ENCODE data around the gene SPARC.
"Not testable (repeated sequence)": the region's sequence is repeated elsewhere in the genome, so short reads cannot be mapped to it uniquely, and the experiment has no call there.

The SPARC gene

DNA sequence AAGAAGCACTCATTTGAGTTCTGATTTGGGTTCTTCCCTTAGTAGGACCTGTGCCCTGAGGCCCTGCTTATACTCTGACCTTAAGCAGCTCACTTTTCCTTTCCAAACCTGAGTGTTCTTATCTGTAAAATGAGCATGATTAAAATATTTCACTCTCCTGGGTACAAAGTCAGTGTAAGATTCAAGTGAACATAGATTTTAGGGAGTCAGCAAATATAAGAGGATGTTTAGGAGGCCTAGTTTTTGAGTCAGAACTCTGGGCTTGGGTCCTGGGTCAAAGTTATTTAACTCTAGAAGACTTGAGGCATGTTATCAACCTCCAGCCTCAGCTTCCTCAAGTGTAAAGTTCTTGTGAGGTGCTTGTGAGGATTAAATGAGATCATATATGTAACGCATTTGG, 8.7 kb upstream of the SPARC start:
- TF ChIP-seq, protein P1, sequence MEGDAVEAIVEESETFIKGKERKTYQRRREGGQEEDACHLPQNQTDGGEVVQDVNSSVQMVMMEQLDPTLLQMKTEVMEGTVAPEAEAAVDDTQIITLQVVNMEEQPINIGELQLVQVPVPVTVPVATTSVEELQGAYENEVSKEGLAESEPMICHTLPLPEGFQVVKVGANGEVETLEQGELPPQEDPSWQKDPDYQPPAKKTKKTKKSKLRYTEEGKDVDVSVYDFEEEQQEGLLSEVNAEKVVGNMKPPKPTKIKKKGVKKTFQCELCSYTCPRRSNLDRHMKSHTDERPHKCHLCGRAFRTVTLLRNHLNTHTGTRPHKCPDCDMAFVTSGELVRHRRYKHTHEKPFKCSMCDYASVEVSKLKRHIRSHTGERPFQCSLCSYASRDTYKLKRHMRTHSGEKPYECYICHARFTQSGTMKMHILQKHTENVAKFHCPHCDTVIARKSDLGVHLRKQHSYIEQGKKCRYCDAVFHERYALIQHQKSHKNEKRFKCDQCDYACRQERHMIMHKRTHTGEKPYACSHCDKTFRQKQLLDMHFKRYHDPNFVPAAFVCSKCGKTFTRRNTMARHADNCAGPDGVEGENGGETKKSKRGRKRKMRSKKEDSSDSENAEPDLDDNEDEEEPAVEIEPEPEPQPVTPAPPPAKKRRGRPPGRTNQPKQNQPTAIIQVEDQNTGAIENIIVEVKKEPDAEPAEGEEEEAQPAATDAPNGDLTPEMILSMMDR (IDR thresholded peaks at IDR 0.05), result no peak
- no peak for DNase-seq
- Histone ChIP-seq H3K36me3 (no peaks in the 10 kb centered on the region), H3K9me3 (no peaks in the 10 kb centered on the region), H3K4me3 (no peak overlapping the region), H3K4me1 (peaks cover 4 to 48% (median 26%) of the 10 kb centered on the region in 4 donors), H3K27me3 (no peaks in the 10 kb centered on the region), H3K27ac (peak overlapping the region; percentile 84 to 89)
- intact Hi-C loops (cut with DNase I; ENCODE audit: low total_unique reads), result no loop called here

DNA sequence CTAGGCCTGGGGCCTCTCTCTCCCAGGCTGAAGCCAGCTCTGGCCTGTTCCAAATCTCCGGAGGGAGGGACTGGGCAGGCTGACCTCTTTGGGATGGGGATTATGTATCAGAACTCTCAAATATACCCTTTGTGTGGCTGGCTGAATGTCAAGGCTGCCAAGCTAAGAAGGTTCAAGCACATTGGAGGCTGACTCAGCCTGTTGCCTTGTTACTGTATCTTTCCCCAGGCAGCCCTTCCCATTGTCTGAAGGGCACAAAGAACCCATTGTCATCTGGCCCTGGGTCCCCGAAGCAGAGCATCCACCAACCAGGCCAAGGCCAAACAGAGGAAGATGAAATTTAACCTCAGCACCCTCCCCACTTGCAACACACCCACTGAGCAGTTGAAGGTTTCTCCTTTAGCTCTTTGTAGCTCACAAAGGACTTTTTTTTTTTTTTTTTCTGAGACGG, 7.3 kb upstream of the SPARC start:
- TF ChIP-seq, protein P1 (IDR thresholded peaks at IDR 0.05), result no peak
- peak in 1 of 2 donors; percentile 11 for DNase-seq
- Histone ChIP-seq H3K27ac (no peak overlapping the region), H3K4me1 (peaks cover 4 to 39% (median 15%) of the 10 kb centered on the region in 4 donors), H3K36me3 (no peaks in the 10 kb centered on the region), H3K27me3 (no peaks in the 10 kb centered on the region), H3K9me3 (no peaks in the 10 kb centered on the region), H3K4me3 (no peak overlapping the region)
- intact Hi-C loops (cut with DNase I; ENCODE audit: low total_unique reads), result no loop called here

DNA sequence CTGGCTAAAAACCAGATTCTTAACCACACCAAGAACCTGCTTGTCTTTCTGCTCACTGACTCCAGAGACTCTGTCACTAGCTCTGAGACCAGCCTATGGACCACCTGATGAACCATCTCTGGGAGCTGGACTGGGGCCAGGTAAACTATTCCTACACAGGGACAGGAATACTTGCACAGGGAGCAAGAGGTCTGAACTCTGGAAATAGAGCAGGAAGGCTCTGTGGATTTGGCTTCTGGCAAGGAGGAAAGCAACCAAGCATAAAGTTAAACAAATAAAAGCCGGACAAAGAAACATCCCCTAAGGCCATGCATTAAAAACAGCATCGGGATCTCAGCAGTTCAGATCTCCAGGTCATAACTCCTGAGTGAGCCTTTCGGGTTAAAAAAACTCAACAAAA, 5.6 kb upstream of the SPARC start:
- intact Hi-C loops (cut with DNase I; ENCODE audit: low total_unique reads), result no loop called here

DNA sequence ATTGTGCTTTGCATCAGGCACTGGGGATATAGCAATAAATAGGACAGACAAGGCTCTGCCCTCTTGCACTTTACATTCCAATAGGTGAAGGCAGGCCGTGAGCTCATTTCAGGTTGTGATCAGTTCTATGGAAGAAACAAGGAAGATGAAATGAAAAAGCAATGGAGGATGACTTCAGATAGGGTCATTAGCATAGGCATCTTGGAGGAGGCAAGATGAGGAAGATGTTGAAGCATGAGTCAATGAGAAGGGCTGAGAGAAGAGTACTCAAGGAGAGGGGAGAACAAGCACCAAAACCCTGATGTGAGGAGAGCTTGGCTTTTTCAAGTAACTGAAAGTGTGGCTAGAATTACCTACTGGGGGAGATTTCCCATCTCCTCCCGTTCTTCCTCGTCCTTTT, 5.0 kb upstream of the SPARC start:
- intact Hi-C loops (cut with DNase I; ENCODE audit: low total_unique reads), result no loop called here

More for the DNA sequence above, 5.6 kb upstream of the SPARC start:
- H3K4me1 ChIP-seq, result peaks cover 0 to 29% (median 6%) of the 10 kb centered on the region in 4 donors
- H3K27ac ChIP-seq, result peak overlapping the region in 1 of 2 donors; percentile 23
- H3K27me3 ChIP-seq, result no peaks in the 10 kb centered on the region
- no peaks in the 10 kb centered on the region for H3K9me3 ChIP-seq
- TF ChIP-seq, protein P1 (IDR thresholded peaks at IDR 0.05), result no peak
- H3K36me3 ChIP-seq, result no peaks in the 10 kb centered on the region
- no peak for DNase-seq
- no peak overlapping the region for H3K4me3 ChIP-seq

DNA sequence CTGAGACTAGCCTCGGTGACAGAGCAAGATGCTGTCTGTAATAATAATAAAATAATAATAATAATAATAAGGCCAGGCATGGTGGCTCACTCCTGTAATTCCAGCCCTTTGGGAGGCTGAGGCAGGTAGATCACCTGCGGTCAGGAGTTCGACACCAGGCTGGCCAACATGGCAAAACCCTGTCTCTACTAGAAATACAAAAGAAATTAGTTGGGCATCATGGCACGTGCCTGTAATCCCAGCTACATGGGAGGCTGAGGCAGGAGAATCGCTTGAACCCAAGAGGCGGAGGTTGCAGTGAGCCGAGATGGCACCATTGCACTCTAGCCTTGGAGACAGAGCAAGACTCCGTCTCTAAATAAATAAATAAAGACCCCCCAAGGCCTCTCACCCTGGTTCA, 2.9 kb upstream of the SPARC start:
- intact Hi-C loops (cut with DNase I; ENCODE audit: low total_unique reads); H3K9me3 ChIP-seq; H3K27me3 ChIP-seq; H3K36me3 ChIP-seq; DNase-seq; H3K4me3 ChIP-seq: not testable (repeated sequence)
- Histone ChIP-seq H3K4me1 (peaks cover 0 to 13% (median 1%) of the 10 kb centered on the region in 4 donors), H3K27ac (peak overlapping the region in 1 of 2 donors; percentile 89)

More for the DNA sequence above, 5.0 kb upstream of the SPARC start:
- Histone ChIP-seq H3K27me3 (no peaks in the 10 kb centered on the region), H3K36me3 (no peaks in the 10 kb centered on the region), H3K9me3 (no peaks in the 10 kb centered on the region), H3K27ac (no peak overlapping the region), H3K4me1 (peaks cover 0 to 26% (median 4%) of the 10 kb centered on the region in 4 donors), H3K4me3 (no peak overlapping the region)
- TF ChIP-seq, protein P1 (IDR thresholded peaks at IDR 0.05), result no peak
- DNase-seq, result no peak

DNA sequence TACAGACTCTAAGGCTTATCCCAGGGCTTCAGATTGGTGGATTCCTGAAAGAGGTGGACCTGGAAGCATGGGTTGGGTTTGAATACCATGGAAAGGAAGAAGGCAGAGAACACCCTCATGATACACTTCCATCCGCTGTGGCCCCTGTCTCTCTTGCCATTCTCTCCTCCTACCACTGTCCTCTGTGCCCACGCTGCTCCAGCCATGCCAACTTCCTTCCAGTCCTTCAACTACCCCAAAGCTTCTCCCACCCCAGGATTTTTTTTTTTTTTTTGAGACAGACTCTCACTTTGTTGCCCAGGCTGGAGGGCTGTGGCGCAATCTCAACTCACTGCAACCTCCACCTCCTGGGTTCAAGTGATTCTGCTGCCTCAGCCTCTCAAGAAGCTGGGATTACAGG, 1.7 kb upstream of the SPARC start:
- Histone ChIP-seq H3K27ac (peak overlapping the region; percentile 25 to 89), H3K4me3 (no peak overlapping the region), H3K36me3 (no peaks in the 10 kb centered on the region), H3K4me1 (peaks cover 0 to 25% (median 7%) of the 10 kb centered on the region in 4 donors), H3K9me3 (no peaks in the 10 kb centered on the region), H3K27me3 (no peaks in the 10 kb centered on the region)
- intact Hi-C loops (cut with DNase I; ENCODE audit: low total_unique reads), result no loop called here
- TF ChIP-seq, protein P1 (IDR thresholded peaks at IDR 0.05), result no peak
- peak in 1 of 2 donors; percentile 10 for DNase-seq

Data from tibial artery (tissue), 4 donors.